Esophagus muscularis mucosa (tissue), 4 donors: ENCODE data around the gene NUMA1.

Experiments
- CTCF ChIP-seq, 3 experiments: fragments of 200-600 bp in 2 of 3; fragments of 450-650 bp in 1 of 3; sonication (generic) in 2 of 3; IDR thresholded peaks; one replicate each; pipeline ENCODE4 v1.5.1; 2017 to 2019; ENCODE audit warnings: antibody characterized with exemption in 3 of 3, mild to moderate bottlenecking in 2 of 3, moderate library complexity in 1 of 3
- EP300 ChIP-seq: sonication (generic); formaldehyde crosslinking; IDR thresholded peaks from one replicate; pipeline ENCODE4 v1.6.1; 2017; ENCODE audit warnings: antibody characterized with exemption
- POLR2A ChIP-seq: fragments of 450-650 bp; IDR thresholded peaks from one replicate; pipeline ENCODE4 v1.6.1; 2017; ENCODE audit warnings: antibody characterized with exemption, moderate library complexity, mild to moderate bottlenecking, low read depth

GRCh38 chr11:72102946-72103753 lies 22.8 kb upstream of the NUMA1 start, which contains the start of gene LAMTOR1:
- TF ChIP-seq CTCF (IDR thresholded peaks at IDR 0.05) (peak in 2 of 3 experiments; percentile 27 to 60), EP300 (no peak), POLR2A (peak; percentile 75)
